Common myeloid progenitor, CD34-positive (primary cell): ENCODE data around the gene TC2N.
"Not testable (repeated sequence)": the region's sequence is repeated elsewhere in the genome, so short reads cannot be mapped to it uniquely, and the experiment has no call there.

Experiments used
- CTCF ChIA-PET: fragments of 350-600 bp; sonication (Branson Sonifier 250); formaldehyde crosslinking; loops from one replicate; lab custom pipeline; 2021; ENCODE audit warnings: antibody characterized with exemption; lab: Charles Lee
- POLR2A ChIA-PET: fragments of 350-600 bp; sonication (Branson Sonifier 250); formaldehyde crosslinking; loops from one replicate; lab custom pipeline; 2021; ENCODE audit warnings: antibody characterized with exemption; lab: Charles Lee
- DNase-seq, 3 donors: peaks; one replicate each; pipeline versions ENCODE4 v3.0.0 to v3.0.0-alpha.2; 2013
- H3K27ac ChIP-seq, 2 experiments: 1 replicate in 1 of 2; 2 replicates in 1 of 2; pipeline ENCODE4 v1.7.0; 2013; ENCODE audit warnings: inconsistent platforms in 2 of 2, low read length in 2 of 2, mild to moderate bottlenecking in 2 of 2, low read depth in 1 of 2, moderate library complexity in 1 of 2; ENCODE audit not compliant: severe bottlenecking in 2 of 2, insufficient read depth in 1 of 2, poor library complexity in 1 of 2
- H3K27me3 ChIP-seq, 5 experiments: replicated peaks in 2 of 5; 1 replicate in 3 of 5; 2 replicates in 2 of 5; pipeline versions ENCODE4 v1.6.1 to v1.7.0; 2013; ENCODE audit warnings: low read length in 4 of 5, mild to moderate bottlenecking in 2 of 5, moderate library complexity in 2 of 5, inconsistent platforms in 1 of 5; ENCODE audit not compliant: insufficient read depth in 5 of 5, control insufficient read depth in 4 of 5
- H3K36me3 ChIP-seq, 4 experiments: 1 replicate in 2 of 4; 2 replicates in 2 of 4; pipeline versions ENCODE4 v1.6.1 to v1.7.0; 2013; ENCODE audit warnings: low read length in 3 of 4, control low read depth in 1 of 4, mild to moderate bottlenecking in 1 of 4; ENCODE audit not compliant: control insufficient read depth in 4 of 4, insufficient read depth in 4 of 4
- H3K4me1 ChIP-seq, 4 experiments: 1 replicate in 3 of 4; 2 replicates in 1 of 4; pipeline versions ENCODE4 v1.6.1 to v1.7.1; 2013; ENCODE audit warnings: low read length in 3 of 4, mild to moderate bottlenecking in 3 of 4, control low read depth in 1 of 4, inconsistent platforms in 1 of 4, moderate library complexity in 1 of 4; ENCODE audit not compliant: control insufficient read depth in 4 of 4, insufficient read depth in 4 of 4; ENCODE audit errors: control extremely low read depth in 1 of 4
- H3K4me3 ChIP-seq, 7 experiments: 1 replicate in 4 of 7; 2 replicates in 3 of 7; pipeline versions ENCODE4 v1.5.1 to v1.7.0; 2013; ENCODE audit warnings: mild to moderate bottlenecking in 7 of 7, low read length in 6 of 7, moderate library complexity in 6 of 7, inconsistent platforms in 2 of 7, low read depth in 2 of 7, control low read depth in 1 of 7; ENCODE audit not compliant: insufficient read depth in 4 of 7, control insufficient read depth in 1 of 7; ENCODE audit errors: extremely low read depth in 1 of 7
- H3K9me3 ChIP-seq, 5 experiments: 1 replicate in 4 of 5; 2 replicates in 1 of 5; pipeline versions ENCODE4 v1.6.1 to v1.7.1; 2013; ENCODE audit warnings: low read length in 4 of 5, mild to moderate bottlenecking in 2 of 5, inconsistent platforms in 1 of 5, low read depth in 1 of 5, moderate library complexity in 1 of 5; ENCODE audit not compliant: control insufficient read depth in 4 of 5, insufficient read depth in 2 of 5; ENCODE audit errors: control extremely low read depth in 1 of 5
- WGBS: methylation state at CpG from one replicate; pipeline ENCODE4 v1.1.5; 2013; ENCODE audit not compliant: insufficient coverage; 5-methylcytosine and 5-hydroxymethylcytosine counted together

TC2N gene

DNA sequence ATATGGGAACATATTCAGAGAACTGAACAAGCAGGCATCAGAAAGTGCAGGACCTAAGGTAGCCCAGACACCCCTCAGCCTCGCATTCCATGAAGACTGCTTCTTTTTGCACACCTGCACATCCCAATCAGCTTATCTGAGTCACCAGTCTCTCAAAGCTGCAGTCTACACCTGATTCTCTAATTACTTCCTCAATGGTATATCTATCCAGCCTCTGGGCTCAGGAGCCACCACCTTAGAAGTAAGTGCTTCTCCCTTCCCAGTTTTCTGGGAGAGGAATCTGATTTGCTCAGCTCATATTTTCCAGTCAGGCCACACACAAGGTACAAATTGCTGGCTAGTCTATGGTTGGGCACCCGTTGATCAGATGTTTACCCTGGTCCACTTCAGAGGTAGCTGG is 21.7 kb downstream of the TC2N start:
- H3K36me3 ChIP-seq, result no peaks in the 10 kb centered on the region
- no peaks in the 10 kb centered on the region for H3K27me3 ChIP-seq
- ChIA-PET POLR2A (no interaction called here), CTCF (no interaction called here)
- WGBS, result 100% methylated on average over 2 of the region's 2 CpGs
- no peaks in the 10 kb centered on the region for H3K4me1 ChIP-seq
- H3K9me3 ChIP-seq, result no peaks in the 10 kb centered on the region
- H3K27ac ChIP-seq, result no peak overlapping the region
- no peak overlapping the region for H3K4me3 ChIP-seq
- no peak for DNase-seq

DNA sequence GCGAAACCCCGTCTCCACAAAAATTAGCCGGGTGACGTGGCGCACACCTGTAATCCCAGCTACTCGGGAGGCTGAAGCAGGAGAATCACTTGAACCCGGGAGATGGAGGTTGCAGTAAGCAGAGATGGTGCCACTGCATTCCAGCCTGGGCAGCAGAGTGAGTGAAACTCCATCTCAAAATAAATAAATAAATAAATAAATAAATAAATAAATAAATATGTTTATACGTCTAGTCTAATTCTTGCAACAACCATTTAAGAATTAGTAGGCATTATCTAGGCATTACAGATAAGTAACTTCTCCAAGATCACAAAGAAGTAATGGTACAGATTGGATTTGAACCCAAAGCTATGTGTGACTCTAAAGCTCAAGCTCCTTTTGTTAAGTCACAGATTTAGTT is 22.3 kb downstream of the TC2N start:
- H3K4me1 ChIP-seq, DNase-seq, CTCF ChIA-PET, H3K36me3 ChIP-seq, H3K27me3 ChIP-seq, H3K4me3 ChIP-seq, H3K9me3 ChIP-seq, H3K27ac ChIP-seq, POLR2A ChIA-PET: not testable (repeated sequence)
- WGBS, result 100% methylated on average over 2 of the region's 8 CpGs

DNA sequence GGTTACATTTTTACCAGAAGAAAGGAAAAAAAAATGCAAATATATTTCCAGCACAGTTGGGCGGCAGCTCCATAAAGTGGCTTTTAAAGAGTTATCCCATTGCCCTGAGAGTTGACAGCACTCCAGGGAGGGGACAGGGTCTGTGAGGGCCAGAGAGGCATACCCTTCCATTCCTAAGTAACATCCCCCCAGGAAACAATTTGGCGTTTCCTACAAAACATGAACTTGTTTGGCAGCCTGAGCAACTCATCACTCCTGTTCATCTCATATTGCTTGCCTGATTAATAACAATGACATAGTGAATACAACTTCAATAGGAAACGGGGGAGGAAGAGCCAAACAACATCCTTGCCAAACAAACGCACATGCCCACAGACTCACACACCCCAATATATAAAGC is 23.3 kb downstream of the TC2N start:
- H3K27ac ChIP-seq, result no peak overlapping the region
- no peaks in the 10 kb centered on the region for H3K36me3 ChIP-seq
- ChIA-PET POLR2A (no interaction called here), CTCF (no interaction called here)
- WGBS, result no CpG with 5 or more reads among the region's 4 CpGs
- peaks cover 0 to 3% (median 0%) of the 10 kb centered on the region in 5 experiments for H3K27me3 ChIP-seq
- H3K4me3 ChIP-seq, result no peak overlapping the region
- no peaks in the 10 kb centered on the region for H3K9me3 ChIP-seq
- H3K4me1 ChIP-seq, result no peaks in the 10 kb centered on the region
- no peak for DNase-seq

DNA sequence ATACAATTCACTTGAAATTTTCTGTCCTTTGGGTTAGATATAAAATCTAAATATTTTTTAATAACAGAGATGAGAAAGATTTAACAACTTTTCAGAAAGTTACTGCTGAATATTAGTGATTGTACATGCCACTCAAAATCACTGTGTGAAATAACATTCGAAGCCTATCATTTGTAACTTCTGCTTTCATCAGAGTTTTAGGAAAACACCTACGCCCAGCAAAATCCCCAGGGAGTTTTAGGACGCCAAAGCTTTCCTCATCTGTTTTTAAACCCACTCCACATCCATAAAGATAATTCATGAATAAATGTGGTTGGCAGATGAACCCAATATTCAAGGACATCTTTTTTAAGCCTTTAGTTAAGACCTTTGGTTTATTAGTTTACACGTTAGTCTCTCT is 23.9 kb downstream of the TC2N start:
- no peak for DNase-seq
- no peaks in the 10 kb centered on the region for H3K9me3 ChIP-seq
- ChIA-PET POLR2A (no interaction called here), CTCF (no interaction called here)
- no peaks in the 10 kb centered on the region for H3K36me3 ChIP-seq
- no CpG with 5 or more reads among the region's 4 CpGs for WGBS
- H3K4me3 ChIP-seq, result no peak overlapping the region
- H3K4me1 ChIP-seq, result no peaks in the 10 kb centered on the region
- H3K27me3 ChIP-seq, result peaks cover 0 to 3% (median 0%) of the 10 kb centered on the region in 5 experiments
- no peak overlapping the region for H3K27ac ChIP-seq

DNA sequence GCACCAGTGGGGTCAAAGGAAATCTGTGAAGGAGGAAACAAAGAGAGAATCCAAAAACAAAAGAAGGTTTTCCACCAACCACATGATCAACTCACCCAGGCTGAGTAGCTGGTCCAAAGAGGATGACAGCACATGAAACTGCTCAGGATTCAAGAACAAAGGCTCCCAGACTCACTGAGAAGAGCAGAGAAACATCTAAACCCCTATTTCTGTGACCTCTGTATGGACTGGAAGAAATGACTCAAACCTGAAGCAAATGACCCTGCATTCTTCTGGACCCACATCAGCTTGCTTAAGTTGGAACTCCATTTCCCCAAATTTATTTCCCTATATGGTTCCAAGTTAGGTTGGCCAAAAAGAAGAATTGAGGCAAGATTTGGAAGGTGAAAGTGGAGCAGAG is 26.3 kb downstream of the TC2N start:
- no peak overlapping the region for H3K4me3 ChIP-seq
- peaks cover 5 to 11% (median 9%) of the 10 kb centered on the region in 4 experiments for H3K4me1 ChIP-seq
- H3K27me3 ChIP-seq, result peaks cover 0 to 7% (median 0%) of the 10 kb centered on the region in 5 experiments
- CTCF ChIA-PET, result interaction anchor here (0.8 to 0.9 kb wide), 2 partner anchors 10 to 11 kb away, joined by 3 read pairs; no protein-coding TSS in a partner anchor
- no peaks in the 10 kb centered on the region for H3K36me3 ChIP-seq
- H3K9me3 ChIP-seq, result no peaks in the 10 kb centered on the region
- H3K27ac ChIP-seq, result no peak overlapping the region
- no peak for DNase-seq
- POLR2A ChIA-PET, result no interaction called here

DNA sequence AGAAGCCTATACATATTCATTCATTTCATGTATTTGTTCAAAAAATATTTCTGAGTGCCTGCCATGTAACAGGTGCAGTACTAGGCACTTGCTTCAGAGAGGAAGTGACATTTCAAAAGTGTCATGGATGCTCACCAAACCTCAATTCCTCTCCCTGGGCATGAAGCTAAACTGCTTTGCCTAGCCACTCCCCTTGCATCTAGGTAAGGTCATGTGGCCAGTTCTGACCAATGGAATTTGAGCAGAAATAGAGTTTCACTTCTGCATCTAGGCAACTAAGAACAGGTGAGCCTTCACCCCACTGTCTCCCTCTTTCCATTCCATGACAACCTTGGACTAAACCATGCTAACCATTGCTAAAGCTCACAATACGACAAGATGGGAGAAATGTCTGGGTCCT is 27.6 kb downstream of the TC2N start:
- Histone ChIP-seq H3K9me3 (no peaks in the 10 kb centered on the region), H3K27me3 (peaks cover 0 to 10% (median 0%) of the 10 kb centered on the region in 5 experiments), H3K27ac (no peak overlapping the region), H3K4me3 (no peak overlapping the region), H3K36me3 (no peaks in the 10 kb centered on the region), H3K4me1 (peaks cover 9 to 20% (median 12%) of the 10 kb centered on the region in 4 experiments)
- no CpG with 5 or more reads among the region's 1 CpG for WGBS
- CTCF ChIA-PET, result no interaction called here
- DNase-seq, result peak; percentile 11 to 66 (median 57)
- POLR2A ChIA-PET, result no interaction called here

DNA sequence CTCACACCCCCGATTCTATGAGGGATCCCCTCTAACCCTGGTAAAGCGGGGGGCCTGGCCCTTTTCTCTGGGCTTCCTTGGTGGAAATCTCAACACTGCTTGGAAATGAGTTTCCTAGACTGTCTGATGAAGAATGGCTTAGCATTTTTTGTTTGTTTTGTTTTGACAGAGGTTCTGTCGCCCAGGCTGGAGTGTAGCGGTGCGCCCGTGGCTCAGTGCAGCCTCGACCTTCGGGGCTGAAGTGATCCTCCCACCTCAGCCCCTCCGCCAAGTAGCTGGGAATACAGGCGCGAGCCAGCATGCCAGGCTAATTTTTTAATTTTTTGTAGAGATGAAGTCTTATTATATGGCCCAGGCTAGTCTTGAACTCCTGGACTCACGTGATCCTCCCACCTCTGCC is 30.3 kb downstream of the TC2N start:
- Histone ChIP-seq H3K9me3 (no peaks in the 10 kb centered on the region), H3K27me3 (peaks cover 0 to 10% (median 0%) of the 10 kb centered on the region in 5 experiments), H3K4me3 (peak overlapping the region; percentile 62 to 98 (median 85)), H3K27ac (peak overlapping the region; percentile 47 to 63), H3K36me3 (no peaks in the 10 kb centered on the region), H3K4me1 (peaks cover 9 to 26% (median 12%) of the 10 kb centered on the region in 4 experiments)
- WGBS, result 45% methylated on average over 6 of the region's 12 CpGs
- DNase-seq, result no peak
- CTCF ChIA-PET, result no interaction called here
- POLR2A ChIA-PET, result no interaction called here
